Panc1 (cell line): ENCODE results near the gene FIBCD1. TPM values are rescaled to one million over a fixed set of nuclear protein-coding genes. Genes with fewer than 3 reads are reported as not detected.

Experiments used
- ATAC-seq: fragments of 200-7000 bp; cut with Tn5 transposase; 2 replicates; pipeline ENCODE4 v1.9.1; 2020; ENCODE audit warnings: mild to moderate bottlenecking, moderate library complexity
- BruUV-seq: library from RNA; stranded (reverse); fragments of 400-500 nt; replicated peaks from 2 replicates; lab custom pipeline; 2021; lab: Mats Ljungman, UMichigan
- CTCF ChIA-PET: fragments of 300-600 bp; sonication (Branson Sonifier 250); formaldehyde crosslinking; loops from one replicate; lab custom pipeline; 2022; ENCODE audit warnings: antibody characterized with exemption; lab: Charles Lee
- POLR2A ChIA-PET: fragments of 300-600 bp; sonication (Branson Sonifier 250); formaldehyde crosslinking; loops from one replicate; lab custom pipeline; 2022; ENCODE audit warnings: antibody characterized with exemption; lab: Charles Lee
- DNase-seq: peaks from one replicate; pipeline ENCODE4 v3.0.0-alpha.2; 2010; ENCODE audit warnings: low read depth, low spot score
- H3K27ac ChIP-seq: 2 replicates; pipeline ENCODE4 v1.5.1; 2011; ENCODE audit warnings: mild to moderate bottlenecking, low read length, inconsistent platforms
- H3K27me3 ChIP-seq: fragments of 200-500 bp; sonication (Bioruptor generic); 2 replicates; pipeline ENCODE4 v1.6.0; 2014; ENCODE audit warnings: low read length, inconsistent platforms; ENCODE audit not compliant: control insufficient read depth, insufficient read depth
- H3K36me3 ChIP-seq: fragments of 200-500 bp; sonication (Bioruptor generic); 2 replicates; pipeline ENCODE4 v1.5.1; 2014; ENCODE audit warnings: inconsistent platforms, mild to moderate bottlenecking, low read length, moderate library complexity; ENCODE audit not compliant: control insufficient read depth, insufficient read depth
- H3K4me1 ChIP-seq: 2 replicates; pipeline ENCODE4 v1.5.1; 2011; ENCODE audit warnings: inconsistent platforms, mild to moderate bottlenecking, low read length, moderate library complexity; ENCODE audit not compliant: control insufficient read depth, insufficient read depth
- H3K4me3 ChIP-seq, 2 experiments: 2 replicates each; pipeline ENCODE4 v1.5.1; 2011 to 2012; ENCODE audit warnings: low read depth in 2 of 2, low read length in 2 of 2, mild to moderate bottlenecking in 2 of 2, inconsistent platforms in 1 of 2, moderate library complexity in 1 of 2
- H3K9me3 ChIP-seq: fragments of 200-500 bp; sonication (Bioruptor generic); 2 replicates; pipeline ENCODE4 v1.5.1; 2014; ENCODE audit warnings: low read depth, mild to moderate bottlenecking, inconsistent platforms, low read length, moderate library complexity; ENCODE audit not compliant: control insufficient read depth, insufficient read depth
- CTCF ChIP-seq: fragments of 450-650 bp; IDR thresholded peaks from 2 replicates; pipeline ENCODE4 v1.5.1; 2017; ENCODE audit warnings: mild to moderate bottlenecking
- POLR2AphosphoS5 ChIP-seq: IDR thresholded peaks from 2 replicates; pipeline ENCODE4 v1.6.1; 2012; ENCODE audit warnings: mild to moderate bottlenecking, low read depth, low read length, moderate library complexity
- SIN3A ChIP-seq: IDR thresholded peaks from 2 replicates; pipeline ENCODE4 v1.6.1; 2012; ENCODE audit warnings: low read depth, mild to moderate bottlenecking, low read length, moderate library complexity, borderline replicate concordance; ENCODE audit not compliant: insufficient read depth
- TCF7L2 ChIP-seq: IDR thresholded peaks from 2 replicates; pipeline ENCODE4 v1.6.1; 2011; ENCODE audit warnings: mild to moderate bottlenecking, low read depth, low read length, inconsistent platforms
- in situ Hi-C: cut with HindIII; loops from 2 replicates; pipeline ENCODE4 v1.10.0; 2016; ENCODE audit warnings: low sequenced_read_pairs, low pct_unique_long_range_greater_than_20kb
- intact Hi-C: fragments of 100-400 bp; cut with micrococcal nuclease; formaldehyde crosslinking; loops from one replicate; pipeline ENCODE4 v1.10.0; 2022; ENCODE audit not compliant: unreplicated experiment
- total RNA-seq: library from RNA; stranded (reverse); gene quantifications from one replicate; pipeline ENCODE4 v1.2.1, GENCODE V29; 2021; ENCODE audit not compliant: unreplicated experiment
- TF ChIP-seq, protein P1 (sequence below), 2 experiments: IDR thresholded peaks; 2 replicates each; pipeline ENCODE4 v1.6.1; 2011 to 2012; ENCODE audit warnings: low read depth in 2 of 2, control low read depth in 1 of 2, low read length in 1 of 2, mild to moderate bottlenecking in 1 of 2, moderate library complexity in 1 of 2; ENCODE audit not compliant: insufficient read depth in 1 of 2

FIBCD1 gene
- total RNA-seq, 1 experiment from 2014 or later: 16.3 TPM

- peak; percentile 48 for ATAC-seq
Measured at GRCh38 chr9:130927995-130928900, 10.8 kb downstream of the FIBCD1 start.

DNA sequence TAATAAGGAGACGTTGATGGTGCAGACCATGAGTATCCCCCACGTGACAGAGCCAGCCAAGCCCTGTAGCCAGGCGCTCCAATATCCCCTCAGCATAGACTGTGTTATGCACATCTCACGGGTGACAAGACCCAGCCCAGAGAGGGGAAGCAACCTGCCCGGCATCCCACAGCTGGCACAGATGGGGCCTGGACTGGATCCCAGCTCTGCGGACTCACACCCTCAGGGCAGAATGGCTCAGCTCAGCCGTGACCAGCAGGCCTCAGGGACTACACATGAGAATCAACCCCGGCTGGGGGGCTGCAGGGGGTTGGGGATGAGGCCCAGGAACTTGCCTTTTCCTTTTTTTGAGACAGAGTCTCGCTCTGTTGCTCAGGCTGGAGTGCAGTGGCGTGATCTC, 11.7 kb downstream of the FIBCD1 start:
- ChIA-PET POLR2A (no interaction called here), CTCF (interaction anchor here (0.6 kb wide), 1 partner anchor 42 kb away, joined by 4 read pairs; no protein-coding TSS in a partner anchor)
- H3K36me3 ChIP-seq: no peaks in the 10 kb centered on the region
- DNase-seq: no peak
- intact Hi-C loops (no loop called here), in situ Hi-C loops (no loop called here)
- H3K4me3 ChIP-seq: no peak overlapping the region
- H3K27me3 ChIP-seq: no peaks in the 10 kb centered on the region
- no peaks in the 10 kb centered on the region for H3K9me3 ChIP-seq
- H3K4me1 ChIP-seq: peaks cover 12% of the 10 kb centered on the region
- TF ChIP-seq SIN3A: no peak
- TF ChIP-seq TCF7L2: no peak
- TF ChIP-seq CTCF: no peak
- TF ChIP-seq, protein P1, sequence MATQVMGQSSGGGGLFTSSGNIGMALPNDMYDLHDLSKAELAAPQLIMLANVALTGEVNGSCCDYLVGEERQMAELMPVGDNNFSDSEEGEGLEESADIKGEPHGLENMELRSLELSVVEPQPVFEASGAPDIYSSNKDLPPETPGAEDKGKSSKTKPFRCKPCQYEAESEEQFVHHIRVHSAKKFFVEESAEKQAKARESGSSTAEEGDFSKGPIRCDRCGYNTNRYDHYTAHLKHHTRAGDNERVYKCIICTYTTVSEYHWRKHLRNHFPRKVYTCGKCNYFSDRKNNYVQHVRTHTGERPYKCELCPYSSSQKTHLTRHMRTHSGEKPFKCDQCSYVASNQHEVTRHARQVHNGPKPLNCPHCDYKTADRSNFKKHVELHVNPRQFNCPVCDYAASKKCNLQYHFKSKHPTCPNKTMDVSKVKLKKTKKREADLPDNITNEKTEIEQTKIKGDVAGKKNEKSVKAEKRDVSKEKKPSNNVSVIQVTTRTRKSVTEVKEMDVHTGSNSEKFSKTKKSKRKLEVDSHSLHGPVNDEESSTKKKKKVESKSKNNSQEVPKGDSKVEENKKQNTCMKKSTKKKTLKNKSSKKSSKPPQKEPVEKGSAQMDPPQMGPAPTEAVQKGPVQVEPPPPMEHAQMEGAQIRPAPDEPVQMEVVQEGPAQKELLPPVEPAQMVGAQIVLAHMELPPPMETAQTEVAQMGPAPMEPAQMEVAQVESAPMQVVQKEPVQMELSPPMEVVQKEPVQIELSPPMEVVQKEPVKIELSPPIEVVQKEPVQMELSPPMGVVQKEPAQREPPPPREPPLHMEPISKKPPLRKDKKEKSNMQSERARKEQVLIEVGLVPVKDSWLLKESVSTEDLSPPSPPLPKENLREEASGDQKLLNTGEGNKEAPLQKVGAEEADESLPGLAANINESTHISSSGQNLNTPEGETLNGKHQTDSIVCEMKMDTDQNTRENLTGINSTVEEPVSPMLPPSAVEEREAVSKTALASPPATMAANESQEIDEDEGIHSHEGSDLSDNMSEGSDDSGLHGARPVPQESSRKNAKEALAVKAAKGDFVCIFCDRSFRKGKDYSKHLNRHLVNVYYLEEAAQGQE (IDR thresholded peaks at IDR 0.05; ENCODE audit: insufficient read depth in 1 of 2, low read depth in 2 of 2, low read length in 1 of 2): no peak
- BruUV-seq: no TSS peak
- no peak overlapping the region for H3K27ac ChIP-seq
- no peak for ATAC-seq

More at GRCh38 chr9:130927995-130928900, 10.8 kb downstream of the FIBCD1 start:
- in situ Hi-C loops (no loop called here), intact Hi-C loops (no loop called here)
- Histone ChIP-seq H3K27ac (no peak overlapping the region), H3K36me3 (no peaks in the 10 kb centered on the region), H3K4me3 (no peak overlapping the region), H3K27me3 (no peaks in the 10 kb centered on the region), H3K4me1 (peaks cover 20% of the 10 kb centered on the region), H3K9me3 (no peaks in the 10 kb centered on the region)
- ChIA-PET POLR2A (no interaction called here), CTCF (interaction anchor here (0.6 kb wide), 1 partner anchor 17 kb away, joined by 5 read pairs; no protein-coding TSS in a partner anchor)
- TF ChIP-seq POLR2AphosphoS5 (no peak), TCF7L2 (no peak), SIN3A (no peak), CTCF (no peak)
- TF ChIP-seq, protein P1 (IDR thresholded peaks at IDR 0.05; ENCODE audit: insufficient read depth in 1 of 2, low read depth in 2 of 2, low read length in 1 of 2): no peak
- no TSS peak for BruUV-seq
- no peak for DNase-seq
